ENCODE measurements around the gene PLB1. TPM values are rescaled to one million over a fixed set of nuclear protein-coding genes. Genes with fewer than 3 reads are reported as not detected.

Gene PLB1
- total RNA-seq, 2 donors from 2014 or later = 1.0 to 12.9 TPM

- ATAC-seq (no peak), DNase-seq (no peak)
- Histone ChIP-seq H3K27ac (no peak overlapping the region), H3K9me3 (no peaks in the 10 kb centered on the region), H3K27me3 (no peaks in the 10 kb centered on the region), H3K36me3 (replicated peaks in 1 of 2; ENCODE audit: insufficient read depth in 1 of 2, low read depth in 2 of 2) (no peaks in the 10 kb centered on the region), H3K4me3 (no peak overlapping the region), H3K4me1 (no peaks in the 10 kb centered on the region)
- TF ChIP-seq POLR2A (IDR thresholded peaks at IDR 0.05) = no peak
- TF ChIP-seq CTCF (IDR thresholded peaks at IDR 0.05) = no peak
- 78 to 81% methylated on average over 6 of the region's 6 CpGs for WGBS, 2 donors
- intact Hi-C loops (cut with DNase I) = no loop called here
These were observed 7.6 kb upstream of the PLB1 start for GRCh38 chr2:28488083-28488830.

GRCh38 chr2:28488858-28489575 is 6.8 kb upstream of the PLB1 start:
- intact Hi-C loops (cut with DNase I) = no loop called here
- Histone ChIP-seq H3K4me3 (no peak overlapping the region), H3K27ac (no peak overlapping the region), H3K36me3 (replicated peaks in 1 of 2; ENCODE audit: insufficient read depth in 1 of 2, low read depth in 2 of 2) (no peaks in the 10 kb centered on the region), H3K27me3 (no peaks in the 10 kb centered on the region), H3K9me3 (no peaks in the 10 kb centered on the region), H3K4me1 (no peaks in the 10 kb centered on the region)
- 65 to 81% methylated on average over 4 of the region's 4 CpGs for WGBS, 2 donors
- TF ChIP-seq CTCF (IDR thresholded peaks at IDR 0.05) (no peak), POLR2A (IDR thresholded peaks at IDR 0.05) (no peak)
- DNase-seq (no peak), ATAC-seq (no peak)

GRCh38 chr2:28490558-28490957 is 5.3 kb upstream of the PLB1 start:
- TF ChIP-seq POLR2A (IDR thresholded peaks at IDR 0.05) (no peak), CTCF (IDR thresholded peaks at IDR 0.05) (no peak)
- Histone ChIP-seq H3K4me3 (no peak overlapping the region), H3K9me3 (no peaks in the 10 kb centered on the region), H3K36me3 (replicated peaks in 1 of 2; ENCODE audit: insufficient read depth in 1 of 2, low read depth in 2 of 2) (no peaks in the 10 kb centered on the region), H3K27me3 (no peaks in the 10 kb centered on the region), H3K4me1 (no peaks in the 10 kb centered on the region), H3K27ac (no peak overlapping the region)
- DNase-seq (no peak), ATAC-seq (no peak)
- 74 to 85% methylated on average over 7 of the region's 7 CpGs for WGBS, 2 donors
- intact Hi-C loops (cut with DNase I) = no loop called here

- intact Hi-C loops (cut with DNase I) = no loop called here
- Histone ChIP-seq H3K9me3 (no peaks in the 10 kb centered on the region), H3K27me3 (no peaks in the 10 kb centered on the region), H3K27ac (no peak overlapping the region), H3K36me3 (replicated peaks in 1 of 2; ENCODE audit: insufficient read depth in 1 of 2, low read depth in 2 of 2) (no peaks in the 10 kb centered on the region), H3K4me1 (no peaks in the 10 kb centered on the region), H3K4me3 (no peak overlapping the region)
- ATAC-seq = no peak
- WGBS, 2 donors = 58 to 73% methylated on average over 1 of the region's 1 CpG
- TF ChIP-seq CTCF (IDR thresholded peaks at IDR 0.05) (no peak), POLR2A (IDR thresholded peaks at IDR 0.05) (no peak)
- DNase-seq = no peak
These were observed 3.6 kb upstream of the PLB1 start for GRCh38 chr2:28492282-28492681.
